HG03135 (cell line): ENCODE results near the gene BLCAP.
"Not testable (repeated sequence)": the region's sequence is repeated elsewhere in the genome, so short reads cannot be mapped to it uniquely, and the experiment has no call there.

Experiments used
- ATAC-seq: cut with Tn5 transposase; IDR thresholded peaks from one replicate; pipeline ENCODE4 v1.9.1; 2021; ENCODE audit warnings: mild to moderate bottlenecking, moderate library complexity; ENCODE audit not compliant: unreplicated experiment

Gene BLCAP

DNA sequence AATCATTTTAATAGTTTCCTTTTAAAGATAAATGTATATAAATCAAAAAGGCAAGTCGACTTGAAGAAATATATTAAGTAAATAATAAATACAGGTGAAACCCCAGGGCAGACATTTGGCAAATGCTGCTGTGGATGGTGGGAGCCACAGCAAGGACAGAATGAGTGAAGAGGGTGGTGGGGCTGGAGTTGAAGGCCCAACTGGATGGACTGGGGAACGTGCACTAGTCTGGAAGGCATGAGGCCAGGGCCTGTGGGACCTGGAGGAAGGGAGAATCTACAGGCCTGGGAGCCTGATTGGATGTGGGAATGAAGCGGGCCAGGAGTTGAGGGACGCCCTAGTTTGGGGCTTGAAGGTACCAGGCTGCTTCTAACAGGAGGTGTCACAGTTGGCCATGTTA, 30.6 kb upstream of the BLCAP start:
- no peak for ATAC-seq

DNA sequence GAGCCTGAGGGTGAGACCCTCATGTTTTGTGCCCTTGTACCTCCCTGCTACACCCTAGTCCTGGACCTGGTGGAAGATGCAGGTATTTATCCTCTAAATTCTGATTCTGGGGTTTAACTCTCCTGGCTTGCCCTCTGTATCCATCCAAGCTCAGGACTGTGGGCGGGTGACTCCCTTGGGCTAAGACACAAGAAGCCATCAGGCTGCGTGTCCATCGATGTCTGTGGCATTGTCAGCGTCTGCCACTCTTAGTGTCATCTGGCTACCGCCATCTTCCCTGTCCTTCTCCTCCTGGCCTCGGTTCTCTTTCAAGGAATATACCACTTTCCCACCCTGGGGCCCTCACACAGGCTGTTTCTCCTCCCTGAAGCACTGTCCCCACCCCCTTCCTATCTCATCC, 28.9 kb upstream of the BLCAP start:
- no peak for ATAC-seq

DNA sequence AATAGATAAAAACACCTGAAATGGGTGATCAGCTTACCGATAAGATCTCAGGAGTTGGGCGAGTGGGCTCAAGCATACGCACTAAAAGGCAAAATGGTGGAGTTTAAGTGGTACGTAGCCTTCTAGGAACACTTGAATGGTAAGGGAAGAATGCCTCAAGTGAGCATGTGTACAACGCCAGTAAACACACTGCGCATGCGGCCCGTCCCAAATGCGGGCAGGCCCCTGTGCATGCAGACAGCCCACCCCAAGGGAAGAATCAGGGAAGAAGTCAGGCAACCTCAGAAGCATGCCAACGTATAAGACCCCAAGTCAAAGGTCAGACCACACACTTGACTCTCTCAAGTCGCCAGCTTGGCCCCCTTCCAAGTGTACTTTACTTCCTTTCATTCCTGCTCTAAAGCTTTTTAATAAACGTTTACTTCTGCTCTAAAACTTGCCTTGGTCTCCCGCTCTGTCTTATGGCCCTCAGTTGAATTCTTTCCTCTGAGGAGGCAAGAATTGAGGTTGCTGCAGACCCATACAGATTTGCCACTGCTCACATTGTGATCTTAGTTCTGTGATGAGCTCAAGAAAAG, 27.1 kb upstream of the BLCAP start:
- ATAC-seq = not testable (repeated sequence)

DNA sequence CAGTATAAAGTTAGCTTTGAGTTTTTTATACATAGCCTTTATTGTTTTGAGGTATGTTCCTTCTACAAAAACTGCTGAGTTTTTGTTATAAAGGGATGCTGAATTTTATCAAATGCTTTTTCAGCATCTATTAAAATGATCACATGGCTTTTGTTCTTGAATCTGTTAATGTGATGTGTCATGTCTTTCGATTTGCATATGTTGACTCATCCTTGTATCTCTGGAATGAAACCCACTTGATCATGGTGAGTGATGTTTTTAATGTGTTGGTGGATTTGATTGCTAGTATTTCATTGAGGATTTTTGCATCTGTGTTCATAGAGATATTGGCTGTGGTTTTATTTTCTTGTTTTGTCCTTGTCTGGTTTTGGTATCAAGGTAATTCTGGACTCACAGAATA, 24.7 kb upstream of the BLCAP start:
- ATAC-seq = no peak

DNA sequence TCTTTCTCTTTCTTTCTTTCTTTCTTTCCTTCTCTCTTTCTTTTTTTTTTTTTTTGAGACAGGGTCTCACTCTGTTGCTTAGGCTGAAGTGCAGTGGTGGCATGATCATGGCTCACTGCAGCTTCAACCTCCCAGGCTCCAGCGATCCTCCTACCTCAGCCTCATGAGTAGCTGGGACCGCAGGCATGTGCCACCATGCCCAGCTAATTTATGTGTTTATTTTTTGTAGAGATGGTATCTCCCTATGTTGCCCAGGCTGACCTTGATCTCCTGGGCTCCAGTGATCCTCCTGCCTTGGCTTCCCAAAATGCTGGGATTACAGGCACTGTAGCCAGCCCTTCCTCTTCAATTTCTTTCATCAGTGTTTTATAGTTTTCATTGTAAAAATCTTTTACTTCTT, 24.0 kb upstream of the BLCAP start:
- ATAC-seq = not testable (repeated sequence)

DNA sequence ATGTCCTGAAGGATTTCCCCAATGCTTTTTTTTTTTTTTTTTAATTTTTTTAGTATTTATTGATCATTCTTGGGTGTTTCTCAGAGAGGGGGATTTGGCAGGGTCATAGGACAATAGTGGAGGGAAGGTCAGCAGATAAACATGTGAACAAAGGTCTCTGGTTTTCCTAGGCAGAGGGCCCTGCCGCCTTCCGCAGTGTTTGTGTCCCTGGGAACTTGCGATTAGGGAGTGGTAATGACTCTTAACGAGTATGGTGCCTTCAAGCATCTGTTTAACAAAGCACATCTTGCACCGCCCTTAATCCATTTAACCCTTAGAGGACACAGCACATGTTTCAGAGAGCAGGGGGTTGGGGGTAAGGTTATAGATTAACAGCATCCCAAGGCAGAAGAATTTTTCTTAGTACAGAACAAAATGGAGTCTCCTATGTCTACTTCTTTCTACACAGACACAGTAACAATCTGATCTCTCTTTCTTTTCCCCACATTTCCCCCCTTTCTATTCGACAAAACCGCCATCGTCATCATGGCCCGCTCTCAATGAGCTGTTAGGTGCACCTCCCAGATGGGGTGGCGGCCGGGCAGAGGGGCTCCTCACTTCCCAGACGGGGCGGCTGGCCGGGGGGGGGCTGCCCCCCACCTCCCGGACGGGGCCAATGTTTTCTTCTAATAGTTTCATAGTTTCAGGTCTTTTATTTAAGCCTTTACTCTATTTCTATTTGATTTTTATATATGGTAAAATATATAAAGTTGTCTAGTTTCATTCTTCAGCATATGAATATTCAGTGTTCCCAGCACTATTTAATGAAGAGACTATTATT, 22.6 kb upstream of the BLCAP start:
- not testable (repeated sequence) for ATAC-seq

DNA sequence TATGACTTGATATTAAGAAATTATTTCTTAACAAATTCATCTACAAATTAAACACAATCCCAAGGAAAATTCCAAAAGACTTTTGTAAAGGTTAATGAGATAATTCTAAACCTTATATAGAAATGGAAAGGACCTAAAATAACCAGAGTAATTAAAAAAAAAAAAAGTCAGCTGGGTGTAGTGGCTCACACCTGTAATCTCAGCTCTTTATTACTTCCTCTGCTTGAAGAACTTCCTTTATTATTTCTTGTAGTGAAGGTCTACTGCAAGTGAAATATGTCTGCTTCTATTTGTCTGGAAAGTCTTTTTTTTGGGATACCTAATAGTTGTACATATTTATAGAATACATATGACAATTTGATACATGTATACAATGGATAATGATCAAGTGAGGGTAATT, 20.2 kb upstream of the BLCAP start:
- no peak for ATAC-seq

DNA sequence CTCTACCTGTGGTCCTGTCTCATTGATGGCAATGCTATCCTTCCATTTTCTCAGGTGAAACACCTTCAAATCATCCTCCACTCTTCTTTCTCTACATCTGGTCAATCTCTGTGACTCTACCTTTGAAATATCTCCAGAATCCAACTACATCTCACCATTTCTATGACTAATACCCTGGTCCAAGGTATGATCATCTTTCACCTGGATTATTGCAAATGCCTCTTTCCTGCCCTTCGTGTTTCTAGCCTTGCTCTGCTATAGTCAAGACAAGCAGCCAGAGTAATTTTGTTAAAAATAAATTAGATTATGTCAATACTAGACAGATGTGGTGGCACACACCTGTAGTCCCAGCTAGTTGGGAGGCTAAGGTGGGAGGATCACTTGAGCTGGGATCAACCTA, 17.8 kb upstream of the BLCAP start:
- no peak for ATAC-seq

DNA sequence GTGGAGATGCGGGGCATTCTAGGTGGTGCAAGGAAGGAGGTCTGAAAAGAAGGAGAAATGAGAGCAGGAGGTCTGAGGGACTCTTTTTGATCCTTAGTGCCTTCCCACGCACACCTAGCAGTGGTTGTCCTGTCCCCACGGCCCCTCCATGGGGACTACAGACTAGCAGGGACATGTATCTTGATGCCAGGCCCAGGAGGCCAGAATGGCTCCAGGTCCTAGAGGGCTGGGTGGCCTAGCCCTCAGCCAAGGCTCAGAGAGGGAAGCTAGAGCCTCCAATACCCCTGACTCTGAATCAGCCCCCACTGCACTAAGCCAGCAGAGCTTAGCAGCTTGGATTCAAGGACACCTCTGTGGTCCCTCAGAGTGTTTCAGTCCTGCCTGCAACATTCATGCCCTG, 16.7 kb upstream of the BLCAP start:
- no peak for ATAC-seq

DNA sequence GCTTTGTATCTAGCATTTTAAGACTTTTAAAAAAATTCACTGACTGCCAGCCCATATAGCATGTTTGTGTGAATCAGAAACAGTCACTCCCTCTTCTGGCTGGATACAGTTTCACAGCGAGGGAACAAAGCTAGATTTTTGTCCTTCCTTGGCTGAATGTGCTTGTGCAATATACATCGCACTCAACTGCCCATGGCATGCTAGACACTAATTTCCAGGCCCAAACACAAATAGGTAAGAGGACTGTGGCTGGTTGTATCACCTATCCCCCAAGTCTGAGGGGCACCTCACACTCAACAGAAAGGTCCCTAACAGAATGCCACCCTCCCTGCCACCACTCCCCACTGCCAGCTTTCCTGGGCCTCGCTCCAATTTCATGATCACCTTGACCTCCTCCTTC, 16.2 kb upstream of the BLCAP start:
- no peak for ATAC-seq

DNA sequence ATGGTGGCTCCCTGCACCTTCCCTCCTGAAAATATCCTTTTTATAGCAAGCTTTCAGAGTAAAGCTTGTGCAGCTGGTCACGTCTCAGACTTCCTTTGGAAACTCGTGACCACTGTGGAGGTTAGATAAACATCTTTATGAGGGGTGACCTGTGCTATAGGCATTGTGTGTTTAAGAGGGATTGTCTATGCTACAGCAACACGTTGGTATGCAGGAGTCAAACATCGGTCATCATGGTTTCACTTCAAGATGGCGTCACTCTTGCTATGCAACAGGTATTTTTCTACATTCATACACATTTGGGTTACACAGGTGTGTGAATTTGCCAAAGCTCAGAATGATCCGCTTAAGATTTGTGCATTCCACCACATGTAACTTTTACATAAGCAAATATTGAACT, 14.6 kb upstream of the BLCAP start:
- ATAC-seq = no peak

DNA sequence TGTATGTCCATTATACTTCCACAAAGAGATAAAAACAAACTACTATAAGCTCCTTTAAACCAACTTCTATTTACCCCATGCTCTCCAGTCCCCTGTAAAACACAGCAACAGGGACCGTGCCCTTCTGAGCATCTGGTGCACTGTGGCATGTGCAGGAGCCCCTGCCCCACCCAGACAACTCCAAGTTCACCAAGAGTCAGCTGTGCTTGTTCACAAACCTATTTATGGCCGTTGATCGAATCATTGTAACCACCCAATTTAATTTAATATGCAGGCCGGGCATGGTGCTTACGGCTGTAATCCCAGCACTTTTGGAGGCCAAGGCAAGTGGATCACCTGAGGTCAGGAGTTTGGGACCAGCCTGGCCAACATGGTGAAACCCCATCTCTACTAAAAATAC, 13.7 kb upstream of the BLCAP start:
- ATAC-seq = no peak

DNA sequence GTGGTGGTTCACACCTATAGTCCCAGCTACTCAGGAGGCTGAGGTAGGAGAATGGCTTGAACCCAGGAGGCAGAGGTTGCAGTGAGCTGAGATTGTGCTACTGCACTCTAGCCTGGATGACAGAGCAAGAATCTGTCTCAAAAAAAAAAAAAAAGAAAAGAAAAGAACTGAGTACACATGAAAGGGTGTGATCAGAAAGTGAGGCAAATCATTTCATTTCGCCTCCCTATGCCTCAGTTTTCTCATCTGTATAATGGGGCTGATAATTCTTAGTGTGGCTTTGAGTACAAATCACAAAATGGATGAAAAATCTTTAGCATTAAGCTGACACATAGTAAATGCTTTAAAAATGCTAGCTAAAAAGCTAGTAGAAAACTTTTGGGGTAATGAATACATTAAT, 13.2 kb upstream of the BLCAP start:
- not testable (repeated sequence) for ATAC-seq

DNA sequence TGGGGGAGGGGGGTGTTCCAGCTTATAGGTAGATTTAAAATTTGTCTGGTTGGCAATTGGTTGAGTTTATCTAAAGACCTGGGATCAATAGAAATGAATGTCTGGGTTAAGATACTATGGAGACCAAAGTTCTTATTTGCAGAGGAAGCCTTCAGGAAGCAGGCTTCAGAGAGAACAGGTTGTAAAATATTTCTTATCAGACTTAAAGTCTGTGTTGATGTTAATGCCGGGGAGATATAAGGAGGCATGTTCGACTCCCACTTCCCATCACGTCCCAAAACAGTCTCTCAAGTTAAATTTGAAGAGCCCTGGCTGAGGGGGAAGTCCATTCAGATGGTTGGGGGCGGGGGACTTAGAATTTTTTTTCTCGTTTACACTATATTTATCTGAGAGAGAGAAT, 12.3 kb upstream of the BLCAP start:
- ATAC-seq = no peak

DNA sequence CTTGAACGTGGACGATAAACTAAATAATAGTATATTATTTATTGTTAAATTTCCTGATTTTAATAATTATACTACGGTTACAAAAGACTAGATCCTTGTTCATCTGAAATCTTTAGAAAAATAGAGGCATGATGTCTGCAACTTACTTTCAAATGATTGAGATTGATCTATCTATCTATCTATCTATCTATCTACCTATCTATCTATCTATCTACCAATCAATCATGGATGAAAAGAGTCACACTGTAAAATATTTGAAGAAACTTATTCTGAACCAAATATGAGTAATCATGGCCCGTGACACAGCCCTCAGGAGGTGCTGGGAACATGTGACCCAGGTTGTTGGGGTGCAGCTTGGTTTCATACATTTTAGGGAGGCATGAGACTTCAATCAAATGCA, 11.7 kb upstream of the BLCAP start:
- no peak for ATAC-seq

DNA sequence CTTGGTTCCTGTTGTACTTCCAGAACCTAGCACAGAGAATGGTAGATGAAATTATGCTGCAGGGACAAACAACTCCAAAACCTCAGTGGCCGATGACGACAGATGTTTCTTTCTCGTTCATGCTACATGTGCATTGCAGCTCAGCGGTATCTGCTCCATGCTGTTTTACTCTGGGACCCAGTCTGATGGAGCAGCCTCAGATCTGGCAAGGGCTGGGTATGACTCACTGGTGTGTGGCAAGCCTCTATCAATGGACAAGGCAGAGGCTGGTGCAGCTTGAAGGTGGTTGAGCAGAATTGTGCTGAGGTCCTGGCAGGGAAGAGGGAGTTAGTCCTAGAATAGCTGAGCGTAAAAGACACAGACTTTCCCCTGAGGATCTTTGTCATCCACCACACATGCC, 10.3 kb upstream of the BLCAP start:
- no peak for ATAC-seq

DNA sequence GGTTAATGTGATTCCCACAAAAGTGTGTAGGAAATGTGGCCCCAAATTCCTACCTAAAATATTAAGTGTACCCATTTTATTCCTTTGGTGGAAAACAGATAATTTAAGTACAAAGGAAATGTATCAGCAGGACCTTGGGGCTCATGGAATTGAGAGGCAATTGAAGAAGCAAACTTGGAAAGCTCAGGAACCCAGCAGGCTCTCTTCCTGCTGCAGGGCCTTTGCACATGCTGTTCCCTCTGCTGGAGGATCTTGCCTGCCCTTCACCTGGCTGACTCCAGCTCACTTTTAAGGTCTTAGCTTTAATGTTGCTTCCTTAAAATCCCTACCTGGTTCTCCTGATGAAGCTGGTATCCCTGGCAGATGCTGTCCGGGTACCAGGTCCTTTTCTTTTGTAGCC, 9.8 kb upstream of the BLCAP start:
- ATAC-seq = no peak

DNA sequence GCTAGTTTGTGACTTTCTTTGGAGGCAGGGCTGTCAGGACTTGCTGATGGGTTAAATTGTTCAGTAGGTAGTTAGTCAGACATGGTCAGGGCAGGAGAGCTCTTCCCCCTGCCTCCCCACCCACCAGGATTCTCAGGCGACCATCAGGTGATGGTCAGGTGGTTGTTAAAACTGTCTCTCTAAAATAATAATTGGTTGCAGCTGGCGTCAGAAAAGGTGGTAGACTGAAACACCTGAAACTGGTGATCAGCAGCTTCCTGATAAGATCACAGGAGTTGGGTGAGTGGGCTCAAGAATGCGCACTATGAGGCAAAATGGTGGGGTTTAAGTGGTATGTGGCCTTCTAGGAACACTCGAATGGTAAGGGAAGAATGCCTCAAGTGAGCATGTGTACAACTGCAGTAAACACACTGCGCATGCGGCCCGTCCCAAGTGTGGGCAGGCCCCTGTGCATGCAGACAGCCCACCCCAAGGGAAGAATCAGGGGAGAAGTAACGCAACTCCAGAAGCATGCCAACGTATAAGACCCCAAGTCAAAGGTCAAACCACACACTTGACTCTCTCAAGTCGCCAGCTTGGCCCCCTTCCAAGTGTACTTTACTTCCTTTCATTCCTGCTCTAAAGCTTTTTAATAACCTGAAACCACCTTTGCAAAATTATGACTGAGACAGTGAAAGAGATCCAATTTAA, 7.9 kb upstream of the BLCAP start:
- ATAC-seq = no peak

DNA sequence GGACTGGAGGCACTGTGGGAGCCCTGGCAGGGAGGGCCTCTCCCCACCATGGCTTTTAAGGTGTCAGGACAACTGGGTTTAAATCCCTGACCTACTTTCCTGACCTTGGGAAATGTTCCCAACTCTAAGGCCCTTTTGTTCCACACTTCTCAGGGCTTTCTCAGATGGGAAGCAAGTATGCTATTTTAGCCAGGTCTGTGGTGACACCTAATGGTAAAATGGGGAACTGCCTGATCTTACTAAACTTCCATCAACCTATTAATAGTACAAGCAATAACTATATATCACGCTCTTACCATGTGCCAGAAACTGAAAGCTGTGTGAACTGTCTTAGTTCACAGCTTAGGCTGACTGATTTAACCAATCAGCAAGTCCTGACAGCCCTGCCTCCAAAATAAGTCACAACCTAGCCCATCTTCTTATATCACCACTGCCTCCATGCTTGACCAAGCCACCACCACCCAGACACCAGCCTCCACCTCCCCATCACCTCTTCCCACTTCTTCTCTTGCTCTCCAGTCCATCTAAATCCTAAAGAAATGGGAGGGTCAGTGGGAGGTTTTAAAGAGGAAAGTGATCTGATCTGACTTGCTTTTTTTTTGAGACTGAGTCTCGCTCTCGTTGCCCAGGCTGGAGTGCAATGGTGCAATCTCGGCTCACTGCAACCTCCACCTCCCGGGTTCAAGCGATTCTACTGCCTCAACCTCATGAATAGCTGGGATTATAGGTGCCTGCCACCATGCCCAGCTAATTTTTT, 6.9 kb upstream of the BLCAP start:
- ATAC-seq = peak; percentile 88

DNA sequence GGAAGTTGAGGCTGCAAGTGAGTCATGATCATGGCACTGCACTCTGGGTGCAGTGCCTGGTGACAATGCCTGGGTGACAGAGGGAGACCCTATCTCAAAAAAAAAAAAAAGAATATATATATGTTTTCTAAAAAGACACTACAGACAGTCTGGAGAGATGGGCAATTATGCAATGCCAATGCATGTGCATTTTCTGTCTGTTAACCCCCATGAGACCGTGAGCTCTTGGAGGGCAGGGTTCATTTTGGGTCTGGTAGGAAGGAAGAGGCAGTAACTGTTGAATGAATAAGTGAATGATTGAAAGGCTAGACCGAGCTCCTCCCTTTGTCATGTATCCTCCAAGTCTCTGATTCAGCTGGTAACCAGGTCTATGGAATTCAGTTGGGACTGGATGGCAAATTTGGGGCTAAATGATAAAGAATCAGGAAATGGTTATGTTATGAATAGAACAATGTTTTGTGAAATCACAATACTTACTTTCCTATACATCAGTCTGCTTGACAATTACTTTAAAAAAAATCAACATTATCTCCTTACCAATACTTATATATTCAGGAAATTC, 5.6 kb upstream of the BLCAP start:
- ATAC-seq = no peak

DNA sequence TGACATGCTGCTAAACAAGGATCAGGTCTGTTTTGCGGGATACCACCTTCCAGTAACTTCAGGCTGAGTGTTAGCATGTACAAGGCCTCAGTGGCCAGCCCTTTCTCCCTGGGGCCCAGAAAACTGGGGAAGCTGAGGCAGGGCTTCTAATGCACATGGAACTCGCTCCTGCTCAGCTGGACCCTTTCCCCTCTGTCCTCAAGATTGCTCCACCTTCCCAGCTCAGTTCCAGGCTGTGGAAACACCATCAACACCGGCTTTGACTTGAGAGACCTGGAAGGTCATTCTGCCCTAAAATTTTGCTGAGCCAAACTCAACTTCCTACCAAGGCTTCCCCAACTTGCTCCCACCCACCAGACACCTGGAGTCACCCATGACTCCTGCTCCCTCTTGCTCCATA, 4.2 kb upstream of the BLCAP start:
- ATAC-seq = no peak
